Tibial nerve (tissue), 4 donors: Measurements from ENCODE around the gene LAMB1. TPM values are rescaled to one million over a fixed set of nuclear protein-coding genes. Genes with fewer than 3 reads are reported as not detected.
A peak's percentile ranks its signal among the peaks of the same experiment; 100 is the strongest.

ENCODE experiments used
- DNase-seq, 2 donors: peaks; one replicate each; pipeline ENCODE4 v3.0.0-alpha.2; 2019; ENCODE audit warnings: low spot score in 2 of 2
- H3K27ac ChIP-seq, 4 donors: fragments of 200-600 bp; sonication (generic) in 3 of 4; one replicate each; pipeline ENCODE4 v1.5.1; 2017 to 2019; ENCODE audit warnings: mild to moderate bottlenecking in 1 of 4
- H3K27me3 ChIP-seq, 2 donors: fragments of 200-600 bp; sonication (generic) in 1 of 2; one replicate each; pipeline versions ENCODE4 v1.5.1 to v1.6.0; 2017 to 2019
- H3K36me3 ChIP-seq, 3 donors: fragments of 200-600 bp; sonication (generic); one replicate each; pipeline ENCODE4 v1.5.1; 2018 to 2019
- H3K4me1 ChIP-seq, 4 donors: fragments of 200-600 bp; sonication (generic) in 3 of 4; one replicate each; pipeline ENCODE4 v1.5.1; 2017 to 2019
- H3K4me3 ChIP-seq, 4 donors: fragments of 200-600 bp; sonication (generic) in 3 of 4; one replicate each; pipeline ENCODE4 v1.5.1; 2017 to 2019; ENCODE audit warnings: mild to moderate bottlenecking in 1 of 4, moderate library complexity in 1 of 4
- H3K9me3 ChIP-seq, 4 donors: fragments of 200-600 bp; sonication (generic) in 3 of 4; one replicate each; pipeline ENCODE4 v1.5.1; 2017 to 2019
- CTCF ChIP-seq, 5 experiments: fragments of 200-600 bp in 3 of 5; fragments of 450-650 bp in 2 of 5; sonication (generic) in 3 of 5; IDR thresholded peaks; one replicate each; pipeline ENCODE4 v1.5.1; 2016 to 2019; ENCODE audit warnings: antibody characterized with exemption in 5 of 5, mild to moderate bottlenecking in 3 of 5, moderate library complexity in 2 of 5
- EP300 ChIP-seq, 2 donors: sonication (generic); formaldehyde crosslinking; IDR thresholded peaks; one replicate each; pipeline ENCODE4 v1.6.1; 2017; ENCODE audit warnings: antibody characterized with exemption in 2 of 2, mild to moderate bottlenecking in 1 of 2
- POLR2A ChIP-seq, 2 donors: fragments of 450-650 bp; IDR thresholded peaks; one replicate each; pipeline ENCODE4 v1.6.1; 2017; ENCODE audit warnings: antibody characterized with exemption in 2 of 2, mild to moderate bottlenecking in 2 of 2, moderate library complexity in 2 of 2
- WGBS, 2 donors: methylation state at CpG; one replicate each; pipeline ENCODE4 v1.1.5; 2018; 5-methylcytosine and 5-hydroxymethylcytosine counted together
- total RNA-seq, 4 donors: library from RNA; depleted of rRNA; stranded (reverse); fragments of >200 nt; gene quantifications; one replicate each; pipeline ENCODE4 v1.1.0, GENCODE V29; 2016

LAMB1 gene
- total RNA-seq, 4 donors from 2014 or later = 232 to 563 (median 357) TPM

- peaks cover 0 to 57% (median 0%) of the 10 kb centered on the region in 3 donors for H3K36me3 ChIP-seq
- WGBS, 2 donors = 67 to 68% methylated on average over 3 of the region's 3 CpGs
- H3K4me1 ChIP-seq = peaks cover 0 to 61% (median 36%) of the 10 kb centered on the region in 4 donors
- DNase-seq = no peak
- TF ChIP-seq CTCF (IDR thresholded peaks at IDR 0.05) (no peak), EP300 (IDR thresholded peaks at IDR 0.05) (no peak), POLR2A (IDR thresholded peaks at IDR 0.05) (no peak)
- H3K4me3 ChIP-seq = no peak overlapping the region
- H3K27me3 ChIP-seq = no peaks in the 10 kb centered on the region
- no peaks in the 10 kb centered on the region for H3K9me3 ChIP-seq
- peak overlapping the region in 2 of 4 donors; percentile 31 to 92 for H3K27ac ChIP-seq
These were observed 34.5 kb downstream of the LAMB1 start for GRCh38 chr7:107968449-107968848.

GRCh38 chr7:107967420-107967819, 35.5 kb downstream of the LAMB1 start:
- peaks cover 0 to 59% (median 0%) of the 10 kb centered on the region in 3 donors for H3K36me3 ChIP-seq
- no peak overlapping the region for H3K4me3 ChIP-seq
- 63 to 78% methylated on average over 4 of the region's 4 CpGs for WGBS, 2 donors
- no peaks in the 10 kb centered on the region for H3K9me3 ChIP-seq
- peaks cover 0 to 55% (median 30%) of the 10 kb centered on the region in 4 donors for H3K4me1 ChIP-seq
- no peak for TF ChIP-seq CTCF (IDR thresholded peaks at IDR 0.05)
- TF ChIP-seq EP300 (IDR thresholded peaks at IDR 0.05) = no peak
- TF ChIP-seq POLR2A (IDR thresholded peaks at IDR 0.05) = no peak
- no peak for DNase-seq
- no peaks in the 10 kb centered on the region for H3K27me3 ChIP-seq
- peak overlapping the region in 2 of 4 donors; percentile 31 to 68 for H3K27ac ChIP-seq

- no peaks in the 10 kb centered on the region for H3K27me3 ChIP-seq
- TF ChIP-seq CTCF (IDR thresholded peaks at IDR 0.05) (no peak), EP300 (IDR thresholded peaks at IDR 0.05) (no peak), POLR2A (IDR thresholded peaks at IDR 0.05) (no peak)
- no peaks in the 10 kb centered on the region for H3K9me3 ChIP-seq
- H3K27ac ChIP-seq = peak overlapping the region in 3 of 4 donors; percentile 31 to 68 (median 32)
- peaks cover 0 to 67% (median 0%) of the 10 kb centered on the region in 3 donors for H3K36me3 ChIP-seq
- no peak overlapping the region for H3K4me3 ChIP-seq
- 54 to 58% methylated on average over 4 of the region's 4 CpGs for WGBS, 2 donors
- H3K4me1 ChIP-seq = peaks cover 0 to 53% (median 24%) of the 10 kb centered on the region in 4 donors
- DNase-seq = no peak
These were observed 36.2 kb downstream of the LAMB1 start for GRCh38 chr7:107966711-107967110.

- Histone ChIP-seq H3K27ac (peak overlapping the region in 1 of 4 donors; percentile 53), H3K27me3 (no peaks in the 10 kb centered on the region), H3K36me3 (peaks cover 0 to 78% (median 0%) of the 10 kb centered on the region in 3 donors), H3K4me1 (peaks cover 0 to 45% (median 6%) of the 10 kb centered on the region in 4 donors), H3K9me3 (no peaks in the 10 kb centered on the region), H3K4me3 (no peak overlapping the region)
- 94 to 98% methylated on average over 11 of the region's 11 CpGs for WGBS, 2 donors
- DNase-seq = no peak
- no peak for TF ChIP-seq CTCF (IDR thresholded peaks at IDR 0.05)
- no peak for TF ChIP-seq POLR2A (IDR thresholded peaks at IDR 0.05)
- no peak for TF ChIP-seq EP300 (IDR thresholded peaks at IDR 0.05)
These were observed 38.5 kb downstream of the LAMB1 start for GRCh38 chr7:107964510-107964909.

- 70 to 71% methylated on average over 9 of the region's 9 CpGs for WGBS, 2 donors
- Histone ChIP-seq H3K4me3 (no peak overlapping the region), H3K4me1 (peaks cover 0 to 51% (median 9%) of the 10 kb centered on the region in 4 donors), H3K9me3 (no peaks in the 10 kb centered on the region), H3K27ac (peak overlapping the region in 2 of 4 donors; percentile 23 to 28), H3K27me3 (no peaks in the 10 kb centered on the region), H3K36me3 (peaks cover 0 to 81% (median 0%) of the 10 kb centered on the region in 3 donors)
- no peak for DNase-seq
- no peak for TF ChIP-seq CTCF (IDR thresholded peaks at IDR 0.05)
- no peak for TF ChIP-seq POLR2A (IDR thresholded peaks at IDR 0.05)
- no peak for TF ChIP-seq EP300 (IDR thresholded peaks at IDR 0.05)
These were observed 40.1 kb downstream of the LAMB1 start for GRCh38 chr7:107962817-107963216.
